Spinal cord (tissue), 10 donors: ENCODE results near the gene FRZB. TPM values are rescaled to one million over a fixed set of nuclear protein-coding genes. Genes with fewer than 3 reads are reported as not detected.

Experiments used
- DNase-seq, 6 donors: peaks; one replicate each; pipeline versions ENCODE4 v3.0.0 to v3.0.0-alpha.2; 2013 to 2015; ENCODE audit warnings: low spot score in 6 of 6, low read depth in 4 of 6
- H3K27ac ChIP-seq: one replicate; pipeline ENCODE4 v1.5.1; 2013; ENCODE audit warnings: low read depth, low read length, control low read depth
- H3K27me3 ChIP-seq: one replicate; pipeline ENCODE4 v1.6.1; 2013; ENCODE audit warnings: low read length; ENCODE audit not compliant: control insufficient read depth, insufficient read depth
- H3K36me3 ChIP-seq: one replicate; pipeline ENCODE4 v1.6.1; 2013; ENCODE audit warnings: low read length; ENCODE audit not compliant: control insufficient read depth, insufficient read depth
- H3K4me1 ChIP-seq: one replicate; pipeline ENCODE4 v1.6.1; 2013; ENCODE audit warnings: low read length; ENCODE audit not compliant: control insufficient read depth, insufficient read depth
- H3K4me3 ChIP-seq: one replicate; pipeline ENCODE4 v1.5.1; 2013; ENCODE audit warnings: low read depth, low read length, control low read depth
- H3K9me3 ChIP-seq: one replicate; pipeline ENCODE4 v1.6.1; 2013; ENCODE audit warnings: low read length; ENCODE audit not compliant: control insufficient read depth, insufficient read depth
- WGBS: methylation state at CpG from one replicate; pipeline ENCODE4 v1.1.5; 2013; ENCODE audit warnings: missing lambda C conversion rate; ENCODE audit not compliant: insufficient coverage; 5-methylcytosine and 5-hydroxymethylcytosine counted together
- long read RNA-seq, 4 donors: transcript quantifications; one replicate each; lab custom pipeline, GENCODE V29; 2026
- polyA plus RNA-seq, 2 donors: library from polyadenylated mRNA; unstranded; fragments of 120-200 nt; gene quantifications; one replicate each; pipeline ENCODE4 v1.2.1, GENCODE V29; 2013; ENCODE audit not compliant: insufficient read length in 2 of 2
- total RNA-seq, 2 donors: library from RNA; depleted of rRNA in 1 of 2; stranded (reverse); fragments of 120-200 nt in 1 of 2; fragments of >200 nt in 1 of 2; gene quantifications; one replicate each; pipeline versions ENCODE4 v1.2.3 to v1.2.4, GENCODE V29; 2013 to 2014
- donor health status: healthy.

FRZB gene
- total RNA-seq (10 to 100 TPM; 21.8 to 68.5 TPM), polyA plus RNA-seq (10 to 100 TPM; 32.0 to 33.4 TPM)
- long read RNA-seq, donor 1, transcript FRZB-201 (6 exons, 3,162 nt): major isoform, 41 of 56 reads
- long read RNA-seq, donor 1, partial matches to known transcripts: 15 of 56 reads
- long read RNA-seq, donor 1, other reads (novel, unspliced or antisense): 0 of 56 reads
- long read RNA-seq, donor 2, transcript FRZB-201 (6 exons, 3,162 nt): major isoform, 17 of 17 reads
- long read RNA-seq, donor 2, partial matches to known transcripts: 0 of 17 reads
- long read RNA-seq, donor 2, other reads (novel, unspliced or antisense): 0 of 17 reads
- long read RNA-seq, donor 3, transcript FRZB-201 (6 exons, 3,162 nt): major isoform, 25 of 51 reads
- long read RNA-seq, donor 3, partial matches to known transcripts: 26 of 51 reads
- long read RNA-seq, donor 3, other reads (novel, unspliced or antisense): 0 of 51 reads
- long read RNA-seq, donor 4, transcript FRZB-201 (6 exons, 3,162 nt): major isoform, 5 of 5 reads
- long read RNA-seq, donor 4, partial matches to known transcripts: 0 of 5 reads
- long read RNA-seq, donor 4, other reads (novel, unspliced or antisense): 0 of 5 reads

DNA sequence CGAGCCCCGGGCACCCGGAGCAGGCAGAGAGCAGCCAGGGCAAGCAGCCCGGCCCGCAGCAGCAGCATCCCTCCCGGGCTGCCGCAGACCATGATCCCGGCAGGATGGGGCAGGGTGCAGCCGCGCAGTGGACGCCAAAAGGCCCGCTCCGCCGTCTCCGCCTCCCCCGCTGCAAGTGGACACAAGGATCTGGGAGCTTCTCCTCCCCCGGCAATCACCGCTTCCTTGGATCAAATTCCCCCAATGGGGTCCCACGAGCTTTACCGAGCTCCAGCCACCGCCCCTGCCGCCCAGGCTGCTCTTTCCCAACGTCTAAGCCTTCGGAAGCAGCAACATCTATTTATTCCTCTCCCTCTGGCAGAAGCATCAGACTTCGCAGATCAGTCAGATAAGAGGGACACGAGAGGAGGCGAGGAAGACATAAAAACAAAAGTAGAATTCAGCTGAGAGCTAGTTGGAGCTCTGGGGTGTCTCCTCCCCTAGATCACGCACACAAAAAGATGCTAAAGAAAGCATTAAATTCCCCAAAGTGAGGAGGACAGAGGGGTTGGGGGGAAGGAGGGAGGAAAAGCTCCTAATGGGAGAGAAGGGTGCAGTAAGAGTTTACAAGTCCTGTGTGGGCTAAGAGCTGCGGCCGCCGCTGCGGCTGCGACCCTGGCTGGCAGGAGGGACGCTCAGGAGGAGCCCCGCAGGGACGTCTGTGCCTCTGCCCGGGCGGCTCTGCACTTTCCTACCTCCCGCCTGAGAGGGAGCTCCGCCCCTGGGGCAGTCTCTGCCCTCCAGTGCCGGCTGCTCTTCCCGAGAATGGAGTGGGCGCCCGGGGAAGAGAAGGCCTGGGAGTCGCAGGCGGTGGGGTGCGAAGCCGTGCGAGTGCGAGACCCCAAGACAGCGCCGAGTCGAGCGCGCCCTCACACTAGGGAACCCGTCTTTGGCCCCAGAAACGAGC lies at the start of gene FRZB:
TSS of gene FRZB (minus strand) at position 177 of the 946 bp plus-strand sequence. CDS start at position 92, 85 bp downstream.
- Histone ChIP-seq H3K27me3 (peaks cover 18% of the 10 kb centered on the region), H3K36me3 (no peaks in the 10 kb centered on the region), H3K4me1 (peaks cover 18% of the 10 kb centered on the region), H3K4me3 (peak within 1 kb of the TSS; percentile 59), H3K27ac (peak within 1 kb of the TSS; percentile 11), H3K9me3 (no peaks in the 10 kb centered on the region)
- 1% methylated on average over 51 of the region's 57 CpGs for WGBS
- DNase-seq: peak in 2 of 6 donors; percentile 72 to 85

- no peaks in the 10 kb centered on the region for H3K4me1 ChIP-seq
- no peak overlapping the region for H3K27ac ChIP-seq
- DNase-seq: no peak
- no peak overlapping the region for H3K4me3 ChIP-seq
- H3K9me3 ChIP-seq: no peaks in the 10 kb centered on the region
- H3K27me3 ChIP-seq: no peaks in the 10 kb centered on the region
- WGBS: 90% methylated on average over 4 of the region's 6 CpGs
- peaks cover 7% of the 10 kb centered on the region for H3K36me3 ChIP-seq
Measured at GRCh38 chr2:182915369-182916326, 49.2 kb upstream of the FRZB start.

- H3K27me3 ChIP-seq: no peaks in the 10 kb centered on the region
- H3K4me1 ChIP-seq: no peaks in the 10 kb centered on the region
- H3K4me3 ChIP-seq: no peak overlapping the region
- H3K36me3 ChIP-seq: peaks cover 7% of the 10 kb centered on the region
- DNase-seq: no peak
- H3K9me3 ChIP-seq: no peaks in the 10 kb centered on the region
- 100% methylated on average over 1 of the region's 1 CpG for WGBS
- H3K27ac ChIP-seq: no peak overlapping the region
Measured at GRCh38 chr2:182914852-182915251, 48.4 kb upstream of the FRZB start.

- no peak overlapping the region for H3K27ac ChIP-seq
Measured at GRCh38 chr2:182913064-182913463, 46.6 kb upstream of the FRZB start.

DNA sequence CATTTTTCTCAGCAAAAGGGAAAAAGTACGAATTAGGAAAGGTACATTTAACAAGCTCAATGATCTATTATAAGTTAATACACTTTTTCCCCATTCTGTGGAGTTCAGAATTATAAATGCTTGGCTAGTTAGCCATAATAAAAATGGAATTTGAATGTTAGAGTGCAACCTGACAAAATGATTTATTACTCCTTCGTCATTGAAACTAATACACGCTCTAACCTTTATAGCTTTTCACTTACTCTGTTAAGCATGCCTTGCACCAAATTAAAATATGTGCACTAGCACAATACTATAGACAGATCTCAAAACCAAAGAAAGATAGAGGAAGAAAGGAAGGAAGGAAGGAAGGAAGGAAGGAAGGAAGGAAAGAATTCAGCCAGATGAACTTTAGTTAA lies 46.1 kb upstream of the FRZB start:
- H3K4me3 ChIP-seq: no peak overlapping the region
- DNase-seq: peak in 1 of 6 donors; percentile 46
- no CpG with 5 or more reads among the region's 3 CpGs for WGBS
- peaks cover 10% of the 10 kb centered on the region for H3K36me3 ChIP-seq
- H3K27me3 ChIP-seq: no peaks in the 10 kb centered on the region
- H3K9me3 ChIP-seq: no peaks in the 10 kb centered on the region
- no peak overlapping the region for H3K27ac ChIP-seq
- H3K4me1 ChIP-seq: no peaks in the 10 kb centered on the region

More at GRCh38 chr2:182913064-182913463, 46.6 kb upstream of the FRZB start:
- no peaks in the 10 kb centered on the region for H3K4me1 ChIP-seq
- no peak overlapping the region for H3K4me3 ChIP-seq
- H3K9me3 ChIP-seq: no peaks in the 10 kb centered on the region
- 100% methylated on average over 1 of the region's 1 CpG for WGBS
- no peak for DNase-seq
- peaks cover 7% of the 10 kb centered on the region for H3K36me3 ChIP-seq
- H3K27me3 ChIP-seq: no peaks in the 10 kb centered on the region

DNA sequence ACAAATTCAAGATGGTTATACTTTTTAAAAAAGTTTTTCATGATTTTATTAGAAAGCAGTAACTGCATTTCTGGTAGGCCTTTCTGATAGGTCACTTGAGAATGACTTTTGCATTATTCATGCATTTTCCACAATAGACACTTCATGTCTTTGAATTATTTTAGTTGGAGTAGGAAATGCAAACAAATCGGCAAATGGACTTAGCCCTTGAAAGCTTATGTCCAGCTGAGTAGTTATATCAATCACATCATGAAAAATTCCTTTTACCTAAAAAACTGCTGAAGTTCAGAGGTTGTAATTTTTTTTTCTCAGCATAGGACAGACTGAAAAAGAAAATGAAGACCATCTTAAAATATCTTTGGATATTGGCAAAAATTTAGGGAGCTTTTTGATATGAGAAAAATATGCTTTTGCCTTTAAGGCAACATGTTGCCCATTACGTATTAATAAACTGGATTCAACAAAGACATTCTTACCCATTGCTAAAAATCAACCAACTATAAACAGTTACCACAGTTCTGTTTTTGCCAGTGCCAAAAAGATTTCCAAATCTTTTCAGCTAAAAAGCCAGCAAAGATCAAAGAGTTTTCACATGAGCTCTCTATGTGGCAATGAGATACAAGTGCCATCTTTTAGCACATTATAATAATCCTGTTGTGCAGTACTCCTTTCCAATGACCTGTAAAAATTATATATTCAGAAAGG lies 45.5 kb upstream of the FRZB start:
- Histone ChIP-seq H3K27ac (no peak overlapping the region), H3K9me3 (no peaks in the 10 kb centered on the region), H3K36me3 (peaks cover 10% of the 10 kb centered on the region), H3K4me1 (no peaks in the 10 kb centered on the region), H3K27me3 (no peaks in the 10 kb centered on the region), H3K4me3 (no peak overlapping the region)
- WGBS: no CpG with 5 or more reads among the region's 2 CpGs
- no peak for DNase-seq

GRCh38 chr2:182910965-182911364 lies 44.5 kb upstream of the FRZB start:
- H3K4me1 ChIP-seq: no peaks in the 10 kb centered on the region
- no CpG with 5 or more reads among the region's 1 CpG for WGBS

GRCh38 chr2:182907081-182907830 lies 40.8 kb upstream of the FRZB start:
- WGBS: 44% methylated on average over 4 of the region's 7 CpGs
- no peaks in the 10 kb centered on the region for H3K4me1 ChIP-seq
- H3K9me3 ChIP-seq: no peaks in the 10 kb centered on the region
- DNase-seq: peak in 1 of 6 donors; percentile 22
- peaks cover 3% of the 10 kb centered on the region for H3K36me3 ChIP-seq
- no peak overlapping the region for H3K4me3 ChIP-seq
- no peak overlapping the region for H3K27ac ChIP-seq
- H3K27me3 ChIP-seq: no peaks in the 10 kb centered on the region

More at GRCh38 chr2:182910965-182911364, 44.5 kb upstream of the FRZB start:
- H3K36me3 ChIP-seq: peaks cover 8% of the 10 kb centered on the region
- DNase-seq: no peak
- no peaks in the 10 kb centered on the region for H3K9me3 ChIP-seq
- no peaks in the 10 kb centered on the region for H3K27me3 ChIP-seq
- no peak overlapping the region for H3K4me3 ChIP-seq
- H3K27ac ChIP-seq: no peak overlapping the region
